Measurements from ENCODE around the gene CCDC68.

CCDC68 gene

DNA sequence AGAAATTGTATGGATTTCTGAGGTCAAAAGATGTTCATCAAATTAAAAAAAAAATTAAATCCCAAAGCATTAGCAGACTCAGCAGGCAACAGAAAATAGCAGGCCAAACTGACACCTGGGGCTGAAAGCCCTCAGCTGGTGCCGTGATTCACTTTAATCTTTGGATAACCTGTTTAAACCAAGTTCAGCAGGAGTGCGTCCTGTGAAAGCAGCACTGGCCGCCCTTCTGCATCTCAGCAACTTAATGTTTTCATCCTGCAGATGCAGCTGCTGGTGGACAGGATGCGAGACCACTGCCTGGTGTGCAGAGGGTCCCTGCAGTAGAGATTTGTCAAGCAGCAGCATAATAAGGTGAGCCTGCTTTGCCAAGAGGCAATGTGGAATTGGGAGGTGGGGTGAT is 41.2 kb downstream of the CCDC68 start:
- no peaks in the 10 kb centered on the region for H3K36me3 ChIP-seq (replicated peaks; ENCODE audit: insufficient read depth, low read length)
- H4K20me1 ChIP-seq (ENCODE audit: insufficient read depth, low read length), result no peaks in the 10 kb centered on the region
- H3K9me2 ChIP-seq (replicated peaks; ENCODE audit: insufficient read depth, low read length), result no peaks in the 10 kb centered on the region
- no peak overlapping the region for H3K4me3 ChIP-seq (ENCODE audit: low read length)
- H2AFZ ChIP-seq (ENCODE audit: low read length), result no peak overlapping the region
- no peak overlapping the region for H3K9ac ChIP-seq (ENCODE audit: low read length)
- DNase-seq, result no peak
- no peaks in the 10 kb centered on the region for H3F3A ChIP-seq (ENCODE audit: insufficient read depth, low read length)
- H3K4me1 ChIP-seq (ENCODE audit: low read length), result no peaks in the 10 kb centered on the region
- no peak overlapping the region for H3K27ac ChIP-seq (ENCODE audit: low read length)
- TF ChIP-seq, protein P1, sequence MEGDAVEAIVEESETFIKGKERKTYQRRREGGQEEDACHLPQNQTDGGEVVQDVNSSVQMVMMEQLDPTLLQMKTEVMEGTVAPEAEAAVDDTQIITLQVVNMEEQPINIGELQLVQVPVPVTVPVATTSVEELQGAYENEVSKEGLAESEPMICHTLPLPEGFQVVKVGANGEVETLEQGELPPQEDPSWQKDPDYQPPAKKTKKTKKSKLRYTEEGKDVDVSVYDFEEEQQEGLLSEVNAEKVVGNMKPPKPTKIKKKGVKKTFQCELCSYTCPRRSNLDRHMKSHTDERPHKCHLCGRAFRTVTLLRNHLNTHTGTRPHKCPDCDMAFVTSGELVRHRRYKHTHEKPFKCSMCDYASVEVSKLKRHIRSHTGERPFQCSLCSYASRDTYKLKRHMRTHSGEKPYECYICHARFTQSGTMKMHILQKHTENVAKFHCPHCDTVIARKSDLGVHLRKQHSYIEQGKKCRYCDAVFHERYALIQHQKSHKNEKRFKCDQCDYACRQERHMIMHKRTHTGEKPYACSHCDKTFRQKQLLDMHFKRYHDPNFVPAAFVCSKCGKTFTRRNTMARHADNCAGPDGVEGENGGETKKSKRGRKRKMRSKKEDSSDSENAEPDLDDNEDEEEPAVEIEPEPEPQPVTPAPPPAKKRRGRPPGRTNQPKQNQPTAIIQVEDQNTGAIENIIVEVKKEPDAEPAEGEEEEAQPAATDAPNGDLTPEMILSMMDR (IDR thresholded peaks at IDR 0.05; ENCODE audit: low read length), result no peak
- TF ChIP-seq EZH2phosphoT487 (IDR thresholded peaks at IDR 0.05; ENCODE audit: low read length), result no peak
- no peak for TF ChIP-seq EZH2 (optimal IDR thresholded peaks at IDR 0.05; ENCODE audit: low read depth, low read length)
- no peaks in the 10 kb centered on the region for H3K27me3 ChIP-seq (replicated peaks; ENCODE audit: insufficient read depth, low read length)
- H3K79me2 ChIP-seq (ENCODE audit: low read length), result no peaks in the 10 kb centered on the region
- H3K9me3 ChIP-seq (replicated peaks; ENCODE audit: insufficient read depth, low read length), result no peaks in the 10 kb centered on the region
- no peak overlapping the region for H3K4me2 ChIP-seq (ENCODE audit: low read depth, low read length)

DNA sequence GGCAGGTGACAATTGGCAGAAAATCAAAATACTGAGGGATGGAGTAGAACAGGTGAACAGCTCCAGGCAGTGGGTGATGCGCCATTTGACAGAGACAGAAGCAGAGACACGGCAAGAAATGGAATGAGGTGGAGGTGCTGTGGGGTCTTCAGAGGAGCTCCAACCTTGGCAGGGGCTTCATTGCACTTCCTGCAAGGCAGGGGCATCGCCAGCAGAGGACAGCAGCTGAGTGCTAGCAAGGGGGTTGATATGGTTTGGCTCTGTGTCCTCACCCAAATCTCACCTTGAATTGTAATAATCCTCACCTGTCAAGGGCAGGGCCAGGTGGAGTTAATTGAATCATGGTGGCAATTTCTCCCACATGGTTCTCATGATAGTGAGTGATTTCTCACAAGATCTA is 42.8 kb downstream of the CCDC68 start:
- no peaks in the 10 kb centered on the region for H3K79me2 ChIP-seq (ENCODE audit: low read length)
- H3K9ac ChIP-seq (ENCODE audit: low read length), result no peak overlapping the region
- no peaks in the 10 kb centered on the region for H3K9me3 ChIP-seq (replicated peaks; ENCODE audit: insufficient read depth, low read length)
- TF ChIP-seq, protein P1 (IDR thresholded peaks at IDR 0.05; ENCODE audit: low read length), result no peak
- no peak for TF ChIP-seq EZH2phosphoT487 (IDR thresholded peaks at IDR 0.05; ENCODE audit: low read length)
- no peak for TF ChIP-seq EZH2 (optimal IDR thresholded peaks at IDR 0.05; ENCODE audit: low read depth, low read length)
- H4K20me1 ChIP-seq (ENCODE audit: insufficient read depth, low read length), result no peaks in the 10 kb centered on the region
- no peak for DNase-seq
- no peak overlapping the region for H3K4me3 ChIP-seq (ENCODE audit: low read length)
- no peaks in the 10 kb centered on the region for H3F3A ChIP-seq (ENCODE audit: insufficient read depth, low read length)
- H2AFZ ChIP-seq (ENCODE audit: low read length), result no peak overlapping the region
- H3K27me3 ChIP-seq (replicated peaks; ENCODE audit: insufficient read depth, low read length), result no peaks in the 10 kb centered on the region
- no peaks in the 10 kb centered on the region for H3K9me2 ChIP-seq (replicated peaks; ENCODE audit: insufficient read depth, low read length)
- no peaks in the 10 kb centered on the region for H3K36me3 ChIP-seq (replicated peaks; ENCODE audit: insufficient read depth, low read length)
- H3K4me1 ChIP-seq (ENCODE audit: low read length), result no peaks in the 10 kb centered on the region
- H3K27ac ChIP-seq (ENCODE audit: low read length), result no peak overlapping the region
- H3K4me2 ChIP-seq (ENCODE audit: low read depth, low read length), result no peak overlapping the region

DNA sequence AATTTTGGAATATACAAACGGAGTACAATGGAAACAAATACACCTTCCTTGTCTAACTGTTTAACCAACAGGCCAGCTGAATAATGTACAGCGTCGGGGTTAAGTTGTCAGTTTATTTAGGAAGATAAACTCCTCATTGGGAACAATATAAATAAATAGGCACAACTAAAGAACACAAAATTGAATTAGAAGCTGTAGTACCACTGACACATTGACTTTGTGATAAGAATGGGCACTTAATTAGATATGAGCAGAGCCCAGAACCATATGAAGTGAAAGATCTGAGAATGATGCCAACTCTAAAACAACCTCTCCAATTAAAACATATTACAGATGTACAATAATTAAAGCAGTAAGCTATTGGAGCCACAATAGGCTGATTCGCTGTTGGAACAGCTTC is 44.4 kb downstream of the CCDC68 start:
- Histone ChIP-seq H3K36me3 (replicated peaks; ENCODE audit: insufficient read depth, low read length) (no peaks in the 10 kb centered on the region), H3K4me3 (ENCODE audit: low read length) (no peak overlapping the region), H3K9me2 (replicated peaks; ENCODE audit: insufficient read depth, low read length) (no peaks in the 10 kb centered on the region), H3K9me3 (replicated peaks; ENCODE audit: insufficient read depth, low read length) (no peaks in the 10 kb centered on the region), H3K27ac (ENCODE audit: low read length) (no peak overlapping the region), H3K9ac (ENCODE audit: low read length) (no peak overlapping the region), H3K4me2 (ENCODE audit: low read depth, low read length) (no peak overlapping the region), H3K4me1 (ENCODE audit: low read length) (no peaks in the 10 kb centered on the region), H3K79me2 (ENCODE audit: low read length) (no peaks in the 10 kb centered on the region), H3F3A (ENCODE audit: insufficient read depth, low read length) (no peaks in the 10 kb centered on the region), H2AFZ (ENCODE audit: low read length) (no peak overlapping the region), H3K27me3 (replicated peaks; ENCODE audit: insufficient read depth, low read length) (no peaks in the 10 kb centered on the region), H4K20me1 (ENCODE audit: insufficient read depth, low read length) (no peaks in the 10 kb centered on the region)
- TF ChIP-seq EZH2phosphoT487 (IDR thresholded peaks at IDR 0.05; ENCODE audit: low read length), result no peak
- TF ChIP-seq, protein P1 (IDR thresholded peaks at IDR 0.05; ENCODE audit: low read length), result no peak
- TF ChIP-seq EZH2 (optimal IDR thresholded peaks at IDR 0.05; ENCODE audit: low read depth, low read length), result no peak
- no peak for DNase-seq

All from MM.1S (cell line).